Gastrocnemius medialis (tissue), 4 donors: Measurements from ENCODE around the gene PHF8.

Experiments
- POLR2A ChIP-seq, 2 donors: fragments of 450-650 bp; IDR thresholded peaks; one replicate each; pipeline ENCODE4 v1.6.1; 2017; ENCODE audit warnings: antibody characterized with exemption in 2 of 2, mild to moderate bottlenecking in 2 of 2, moderate library complexity in 2 of 2
- TF ChIP-seq, protein P1 (sequence below), 5 experiments: fragments of 450-650 bp in 3 of 5; fragments of 200-600 bp in 2 of 5; sonication (generic) in 2 of 5; IDR thresholded peaks in 4 of 5; conservative IDR thresholded peaks in 1 of 5; 1 replicate in 4 of 5; 2 replicates in 1 of 5; pipeline ENCODE4 v1.5.1; 2016 to 2019; ENCODE audit warnings: antibody characterized with exemption in 5 of 5, mild to moderate bottlenecking in 3 of 5, moderate library complexity in 3 of 5

DNA sequence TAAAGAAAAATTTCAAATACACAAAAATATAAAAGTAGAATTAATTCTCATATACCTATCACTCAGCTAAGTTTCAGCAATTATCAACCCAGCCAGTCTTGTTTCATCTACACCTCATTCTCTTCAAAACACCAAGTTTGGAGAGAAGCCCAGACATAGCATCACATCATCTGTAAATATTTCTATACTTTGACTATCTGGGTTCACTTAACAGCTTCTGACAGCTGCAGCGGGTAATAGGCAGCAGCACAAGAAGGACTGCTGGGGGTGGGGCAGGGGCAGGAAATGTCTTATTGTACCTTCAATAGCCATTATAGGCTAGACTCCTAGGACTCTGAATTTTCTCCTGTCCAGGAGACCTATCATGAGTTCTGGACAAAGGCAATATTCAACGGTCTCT, 54.1 kb downstream of the PHF8 start:
- TF ChIP-seq, protein P1, sequence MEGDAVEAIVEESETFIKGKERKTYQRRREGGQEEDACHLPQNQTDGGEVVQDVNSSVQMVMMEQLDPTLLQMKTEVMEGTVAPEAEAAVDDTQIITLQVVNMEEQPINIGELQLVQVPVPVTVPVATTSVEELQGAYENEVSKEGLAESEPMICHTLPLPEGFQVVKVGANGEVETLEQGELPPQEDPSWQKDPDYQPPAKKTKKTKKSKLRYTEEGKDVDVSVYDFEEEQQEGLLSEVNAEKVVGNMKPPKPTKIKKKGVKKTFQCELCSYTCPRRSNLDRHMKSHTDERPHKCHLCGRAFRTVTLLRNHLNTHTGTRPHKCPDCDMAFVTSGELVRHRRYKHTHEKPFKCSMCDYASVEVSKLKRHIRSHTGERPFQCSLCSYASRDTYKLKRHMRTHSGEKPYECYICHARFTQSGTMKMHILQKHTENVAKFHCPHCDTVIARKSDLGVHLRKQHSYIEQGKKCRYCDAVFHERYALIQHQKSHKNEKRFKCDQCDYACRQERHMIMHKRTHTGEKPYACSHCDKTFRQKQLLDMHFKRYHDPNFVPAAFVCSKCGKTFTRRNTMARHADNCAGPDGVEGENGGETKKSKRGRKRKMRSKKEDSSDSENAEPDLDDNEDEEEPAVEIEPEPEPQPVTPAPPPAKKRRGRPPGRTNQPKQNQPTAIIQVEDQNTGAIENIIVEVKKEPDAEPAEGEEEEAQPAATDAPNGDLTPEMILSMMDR (IDR thresholded peaks at IDR 0.05 in 4 of 5, conservative IDR thresholded peaks at IDR 0.05 in 1 of 5) = no peak
- no peak for TF ChIP-seq POLR2A (IDR thresholded peaks at IDR 0.05)
